ENCODE results near the gene AADACL3.
"Not testable (repeated sequence)": the region's sequence is repeated elsewhere in the genome, so short reads cannot be mapped to it uniquely, and the experiment has no call there.

The AADACL3 gene

GRCh38 chr1:12715896-12716437 lies at the start of gene AADACL3:
Gene AADACL3, plus strand, starts transcription at chr1:12716110. Its CDS starts 67 bp downstream, at chr1:12716177.
- in situ Hi-C loops (cut with MboI; ENCODE audit: low sequenced_read_pairs) = no loop called here

GRCh38 chr1:12666141-12666735 lies 49.7 kb upstream of the AADACL3 start:
- in situ Hi-C loops (cut with MboI; ENCODE audit: low sequenced_read_pairs) = no loop called here

- in situ Hi-C loops (cut with MboI; ENCODE audit: low sequenced_read_pairs) = no loop called here
Observed at GRCh38 chr1:12669529-12670068, 46.3 kb upstream of the AADACL3 start.

- in situ Hi-C loops (cut with MboI; ENCODE audit: low sequenced_read_pairs) = no loop called here
Observed at GRCh38 chr1:12674358-12674757, 41.6 kb upstream of the AADACL3 start.

- in situ Hi-C loops (cut with MboI; ENCODE audit: low sequenced_read_pairs) = not testable (repeated sequence)
Observed at GRCh38 chr1:12676122-12676521, 39.8 kb upstream of the AADACL3 start.

GRCh38 chr1:12677565-12677964 lies 38.3 kb upstream of the AADACL3 start:
- in situ Hi-C loops (cut with MboI; ENCODE audit: low sequenced_read_pairs) = no loop called here

- in situ Hi-C loops (cut with MboI; ENCODE audit: low sequenced_read_pairs) = no loop called here
Observed at GRCh38 chr1:12678350-12678749, 37.6 kb upstream of the AADACL3 start.

- in situ Hi-C loops (cut with MboI; ENCODE audit: low sequenced_read_pairs) = no loop called here
Observed at GRCh38 chr1:12678820-12679219, 37.1 kb upstream of the AADACL3 start.

- in situ Hi-C loops (cut with MboI; ENCODE audit: low sequenced_read_pairs) = no loop called here
Observed at GRCh38 chr1:12690156-12690555, 25.8 kb upstream of the AADACL3 start.

GRCh38 chr1:12692967-12693782 lies 22.7 kb upstream of the AADACL3 start:
- in situ Hi-C loops (cut with MboI; ENCODE audit: low sequenced_read_pairs) = no loop called here

GRCh38 chr1:12696658-12697057 lies 19.3 kb upstream of the AADACL3 start:
- in situ Hi-C loops (cut with MboI; ENCODE audit: low sequenced_read_pairs) = no loop called here

- in situ Hi-C loops (cut with MboI; ENCODE audit: low sequenced_read_pairs) = no loop called here
Observed at GRCh38 chr1:12697397-12697796, 18.5 kb upstream of the AADACL3 start.

- in situ Hi-C loops (cut with MboI; ENCODE audit: low sequenced_read_pairs) = no loop called here
Observed at GRCh38 chr1:12703821-12704451, 12.0 kb upstream of the AADACL3 start.

GRCh38 chr1:12706061-12706460 lies 9.8 kb upstream of the AADACL3 start:
- in situ Hi-C loops (cut with MboI; ENCODE audit: low sequenced_read_pairs) = no loop called here

GRCh38 chr1:12708396-12709090 lies 7.4 kb upstream of the AADACL3 start:
- in situ Hi-C loops (cut with MboI; ENCODE audit: low sequenced_read_pairs) = no loop called here

- in situ Hi-C loops (cut with MboI; ENCODE audit: low sequenced_read_pairs) = no loop called here
Observed at GRCh38 chr1:12709091-12709491, 6.8 kb upstream of the AADACL3 start.

GRCh38 chr1:12709696-12710095 lies 6.2 kb upstream of the AADACL3 start:
- in situ Hi-C loops (cut with MboI; ENCODE audit: low sequenced_read_pairs) = no loop called here

- in situ Hi-C loops (cut with MboI; ENCODE audit: low sequenced_read_pairs) = no loop called here
Observed at GRCh38 chr1:12711536-12711935, 4.4 kb upstream of the AADACL3 start.

GRCh38 chr1:12712076-12712475 lies 3.8 kb upstream of the AADACL3 start:
- in situ Hi-C loops (cut with MboI; ENCODE audit: low sequenced_read_pairs) = no loop called here

- in situ Hi-C loops (cut with MboI; ENCODE audit: low sequenced_read_pairs) = no loop called here
Observed at GRCh38 chr1:12712929-12713328, 3.0 kb upstream of the AADACL3 start.

- in situ Hi-C loops (cut with MboI; ENCODE audit: low sequenced_read_pairs) = not testable (repeated sequence)
Observed at GRCh38 chr1:12713651-12714050, 2.3 kb upstream of the AADACL3 start.
